GM21390 (cell line): ENCODE measurements around the gene NRP1.
"Not testable (repeated sequence)": the region's sequence is repeated elsewhere in the genome, so short reads cannot be mapped to it uniquely, and the experiment has no call there.

Experiments used
- ATAC-seq: cut with Tn5 transposase; IDR thresholded peaks from one replicate; pipeline ENCODE4 v1.9.1; 2021; ENCODE audit not compliant: unreplicated experiment

Gene NRP1

DNA sequence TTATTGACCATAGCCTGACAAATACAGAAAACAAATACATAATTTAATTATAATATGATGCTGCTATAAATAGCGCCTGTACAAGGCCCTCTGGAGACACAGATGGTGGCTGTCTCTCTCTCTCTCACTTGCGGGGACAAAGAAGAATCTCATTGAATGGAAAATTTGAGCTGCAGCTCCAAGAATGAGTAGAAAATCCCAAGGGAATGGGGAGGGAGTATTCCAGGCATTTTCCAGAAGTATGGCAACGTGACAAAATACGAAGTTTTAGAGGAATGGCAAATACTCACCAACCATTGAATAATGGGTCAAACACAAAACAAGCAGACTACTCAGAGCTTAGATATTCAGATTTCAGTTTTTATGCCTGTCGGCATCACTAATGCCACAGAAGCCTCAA is 179.9 kb downstream of the NRP1 start:
- no peak for ATAC-seq

DNA sequence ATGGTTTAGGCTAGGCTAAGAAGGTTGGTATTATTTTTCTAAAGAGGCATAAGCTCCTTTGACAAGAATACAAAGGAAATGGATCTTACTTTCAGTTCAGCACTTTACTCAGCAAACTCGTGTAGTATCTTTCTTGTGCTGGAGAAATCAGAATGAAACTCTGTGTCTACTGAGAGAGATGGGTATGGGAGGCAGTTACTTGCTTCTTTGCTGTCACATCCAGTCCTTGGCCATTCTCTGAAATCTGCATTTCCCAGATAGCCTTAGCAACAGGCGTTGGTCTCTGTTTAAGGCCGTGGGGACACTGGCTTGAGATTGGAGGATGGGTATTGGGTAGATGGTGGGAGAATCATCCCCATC is 180.5 kb downstream of the NRP1 start:
- ATAC-seq: no peak

DNA sequence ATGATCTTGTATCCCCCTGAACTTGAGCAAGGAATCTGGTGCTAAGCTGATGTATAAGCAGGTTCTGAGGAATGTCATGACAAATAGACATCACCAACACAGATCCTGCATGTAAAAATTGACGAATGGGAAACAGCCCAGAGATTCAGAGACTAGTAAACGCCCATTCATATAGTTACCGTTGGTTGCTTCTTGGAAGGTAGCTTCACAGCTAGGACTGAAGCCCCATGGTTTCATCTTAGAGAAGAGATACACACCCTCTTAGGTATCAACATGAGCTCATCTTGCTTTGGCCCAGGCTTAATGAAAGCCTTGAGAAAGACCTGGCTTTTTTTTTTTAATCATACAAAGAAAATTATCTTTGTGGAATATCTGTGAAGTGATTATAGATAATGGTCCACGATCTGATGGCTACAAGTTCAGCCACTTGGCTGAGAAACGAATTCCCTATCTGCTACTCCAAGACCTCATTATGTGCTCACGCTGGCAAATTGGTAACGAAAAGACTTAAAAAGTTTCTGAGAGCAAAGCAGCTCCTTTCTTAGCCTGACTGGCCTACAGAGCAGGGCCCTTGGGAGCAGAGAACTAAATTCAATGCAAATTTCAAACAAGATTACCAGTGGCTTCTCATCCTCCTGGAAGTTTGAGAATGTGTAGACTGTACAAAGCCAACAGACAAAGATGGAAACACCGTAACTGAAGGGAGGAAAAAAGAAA is 181.1 kb downstream of the NRP1 start:
- no peak for ATAC-seq

DNA sequence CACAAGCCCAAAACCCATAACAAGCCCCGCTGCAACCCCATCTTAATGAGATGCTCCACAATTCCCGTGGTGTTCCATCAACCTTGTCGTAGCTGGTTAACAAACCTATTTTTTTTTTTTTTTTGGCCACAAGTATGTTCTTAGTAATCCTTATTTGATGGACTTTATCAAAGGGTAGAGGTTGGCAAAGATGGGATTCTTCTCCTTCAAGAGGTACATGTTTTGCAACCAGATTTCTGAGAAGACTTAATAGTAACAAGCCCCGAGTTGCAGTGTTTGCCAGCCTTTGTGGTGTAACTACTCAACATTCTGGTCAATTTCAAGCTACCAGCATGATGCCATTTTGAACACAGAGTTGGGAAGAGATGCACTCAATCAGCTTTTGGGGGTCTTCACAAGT is 181.7 kb downstream of the NRP1 start:
- no peak for ATAC-seq

DNA sequence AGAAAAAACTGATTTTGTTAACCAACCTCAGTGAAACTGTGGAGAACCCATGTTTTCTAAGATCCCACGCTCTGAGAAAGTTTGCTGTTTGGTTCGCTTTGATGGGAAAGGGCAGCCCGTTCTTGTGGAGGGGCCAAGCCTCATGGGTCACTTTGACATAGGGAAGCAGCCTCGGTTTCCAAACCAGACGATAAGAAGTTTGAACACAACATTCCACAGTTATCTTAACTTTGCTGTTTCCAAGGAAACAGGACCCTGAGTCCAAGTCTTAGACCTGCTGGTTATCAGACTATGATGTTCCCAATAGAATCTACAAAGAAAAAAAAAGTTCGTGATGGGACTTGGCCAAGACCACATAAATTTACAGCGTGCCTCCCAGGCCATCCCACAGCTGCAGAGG is 182.3 kb downstream of the NRP1 start:
- no peak for ATAC-seq

DNA sequence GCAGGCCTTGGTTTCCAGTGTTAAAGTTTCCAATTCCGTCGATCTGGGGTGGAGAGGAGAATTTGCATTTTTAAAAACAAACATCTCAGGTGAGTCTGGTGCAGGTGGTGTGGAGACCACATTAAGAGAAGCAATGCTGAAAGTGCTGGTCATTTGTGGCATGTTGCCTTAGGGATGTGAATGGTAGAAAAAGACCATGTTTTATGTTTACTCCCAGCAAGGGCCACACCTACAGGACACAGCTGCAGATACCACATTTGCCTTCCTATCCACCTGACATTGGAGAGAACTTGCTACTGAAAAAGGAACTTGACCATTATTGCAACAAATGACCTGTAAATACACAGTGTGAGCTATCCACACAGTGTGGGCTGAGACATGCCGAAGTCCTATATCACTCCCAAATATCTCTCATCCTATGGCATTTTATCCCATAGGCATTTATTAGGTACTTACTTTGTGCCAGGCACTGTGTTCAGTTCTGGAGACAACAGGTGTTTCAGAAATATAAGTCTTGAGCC is 183.1 kb downstream of the NRP1 start:
- ATAC-seq: no peak

DNA sequence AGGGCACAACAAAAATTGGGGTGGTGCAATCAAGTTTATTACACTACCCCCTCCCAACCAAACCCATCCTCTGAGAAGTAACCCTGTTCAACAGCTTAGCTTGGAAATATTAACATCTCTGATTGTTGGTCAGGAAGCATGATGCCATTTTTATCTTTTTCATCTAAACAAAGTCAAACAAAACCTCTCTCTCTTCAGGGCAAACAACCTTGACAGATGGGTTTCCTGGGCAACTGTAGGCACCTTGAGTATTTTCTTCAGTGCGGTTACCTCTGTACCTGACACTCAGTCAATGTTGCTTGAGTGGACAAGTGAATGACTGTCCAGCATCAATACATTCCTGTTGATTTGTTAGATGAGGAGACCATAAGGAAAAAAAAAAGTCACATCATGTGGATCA is 183.6 kb downstream of the NRP1 start:
- ATAC-seq: no peak

DNA sequence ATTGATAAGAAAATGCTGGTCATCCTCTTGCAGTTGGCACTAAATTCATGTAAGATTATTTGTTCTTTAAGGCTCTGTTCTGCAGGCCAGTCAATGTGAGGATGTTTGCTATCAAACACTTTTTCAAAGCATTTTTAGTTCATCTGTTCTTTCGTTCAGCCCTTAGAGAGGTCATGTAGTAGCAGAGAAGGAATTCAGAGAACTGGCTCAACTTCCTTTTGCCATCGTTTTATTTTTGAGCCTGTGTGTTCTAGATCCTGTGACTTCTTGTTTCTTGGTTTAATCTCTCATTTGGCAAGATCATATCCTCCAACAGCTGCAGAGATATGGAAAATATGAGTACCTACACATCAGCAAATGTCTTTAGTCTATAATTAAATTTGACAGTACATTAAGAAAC is 184.3 kb downstream of the NRP1 start:
- no peak for ATAC-seq

DNA sequence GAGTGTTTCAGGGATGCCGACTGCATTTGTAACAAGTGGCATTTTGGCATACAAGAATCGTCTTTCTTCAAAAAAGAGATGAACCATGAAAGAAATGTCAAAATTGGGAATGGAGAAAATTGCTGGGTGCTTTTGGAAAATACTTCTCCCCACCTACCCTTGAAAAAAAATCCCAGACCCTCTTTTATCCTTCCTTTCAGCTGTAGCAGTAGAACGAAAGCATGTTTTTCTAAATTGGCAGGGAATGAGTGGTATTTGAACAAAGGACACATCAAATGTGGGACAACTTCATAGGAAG is 187.5 kb downstream of the NRP1 start:
- no peak for ATAC-seq

DNA sequence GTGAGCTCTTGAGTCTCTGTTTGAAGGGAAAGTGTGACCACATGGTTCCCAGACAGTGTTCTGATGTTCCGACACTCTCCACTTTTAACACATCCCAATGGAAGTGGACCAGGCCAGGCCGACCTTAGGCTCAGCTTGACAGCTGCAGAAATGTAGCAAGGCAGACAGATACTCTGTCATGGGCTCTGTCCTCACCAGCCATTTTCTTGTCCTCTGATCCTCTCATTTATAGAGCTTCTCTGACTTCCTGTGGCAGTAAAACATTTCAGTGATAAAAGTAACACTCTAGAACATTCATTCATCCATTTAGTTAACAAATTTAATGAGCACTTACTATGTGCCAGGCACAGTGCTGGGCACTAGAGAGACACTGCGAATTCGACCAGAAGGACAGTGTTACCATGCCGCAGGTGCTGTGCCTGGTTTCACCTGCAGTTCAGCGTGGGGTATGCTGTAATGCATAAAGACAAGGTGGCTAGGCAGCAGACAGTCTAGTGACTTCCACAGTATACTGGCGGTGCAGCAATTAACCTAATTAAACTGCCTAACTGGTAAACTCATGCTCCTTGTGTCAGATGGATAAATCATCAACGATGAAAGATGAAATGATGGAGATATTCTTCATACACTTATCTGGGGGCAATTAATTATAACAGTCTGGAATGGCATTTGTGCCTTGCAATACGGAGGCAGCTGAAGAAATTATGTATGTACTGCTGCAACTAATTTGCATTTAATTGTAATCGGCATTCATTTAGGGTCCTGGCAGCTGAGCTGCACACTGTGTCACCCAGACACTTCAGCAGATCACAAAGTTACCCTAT is 188.1 kb downstream of the NRP1 start:
- ATAC-seq: no peak

DNA sequence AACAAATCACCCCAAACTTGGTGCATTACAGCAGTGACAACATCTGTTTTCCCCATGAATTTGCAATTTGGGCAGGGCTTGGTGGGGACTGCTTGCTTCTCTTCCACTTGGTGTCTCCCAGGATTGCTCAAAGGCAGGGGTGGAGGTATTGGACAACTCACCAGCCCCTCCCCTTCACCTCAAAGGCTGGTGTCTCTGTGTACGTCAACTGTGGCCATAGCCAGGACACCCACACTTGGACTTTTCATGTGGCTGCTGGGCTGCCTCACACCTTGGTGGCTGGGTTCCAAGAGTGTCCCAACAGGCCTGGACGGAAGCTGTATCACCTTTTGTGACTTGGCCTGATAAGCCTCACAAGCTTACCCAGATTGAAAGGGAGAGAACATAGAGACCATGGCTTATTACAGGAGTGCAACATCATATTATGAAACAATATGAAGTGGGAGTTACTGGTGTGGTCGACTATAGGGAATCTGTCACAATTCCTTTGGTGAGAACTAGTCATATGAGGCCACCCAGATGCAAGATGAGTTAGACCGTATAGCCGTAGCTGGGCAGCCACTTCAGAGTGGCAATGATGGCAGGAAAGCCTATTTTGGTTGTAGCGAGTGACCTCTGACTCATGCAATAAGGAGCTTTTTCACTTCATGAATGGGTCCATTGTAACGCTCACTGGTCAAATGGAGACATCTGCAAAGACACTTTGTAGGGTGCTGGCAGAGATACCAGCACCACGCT is 188.8 kb downstream of the NRP1 start:
- no peak for ATAC-seq

DNA sequence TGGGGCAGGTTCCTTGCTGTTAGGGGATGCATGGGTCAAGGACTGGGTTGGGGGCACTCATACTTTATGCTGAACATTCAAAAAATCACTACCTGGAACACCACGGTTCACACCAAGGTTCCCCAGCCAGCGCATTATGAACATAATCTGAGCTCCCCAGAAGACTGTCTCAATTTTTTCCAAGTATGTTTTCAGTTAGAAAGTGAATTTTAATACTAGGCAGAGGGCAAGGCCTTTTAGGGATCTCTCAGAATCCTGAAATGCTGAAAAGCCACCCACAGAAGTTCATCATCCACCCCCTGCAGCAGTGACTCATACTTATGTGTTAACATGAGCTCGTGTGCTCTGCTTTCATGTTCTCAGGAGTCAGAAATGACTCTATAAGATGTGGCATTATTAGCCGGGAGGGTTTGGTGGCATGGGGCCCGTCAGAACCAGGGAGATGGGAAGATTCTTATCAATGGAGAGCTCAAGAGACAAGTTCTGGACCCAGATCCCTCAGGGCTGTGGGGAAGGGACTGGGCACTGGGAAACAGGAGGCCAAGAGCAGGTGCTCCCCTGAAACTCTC is 191.2 kb downstream of the NRP1 start:
- peak; percentile 51 for ATAC-seq

DNA sequence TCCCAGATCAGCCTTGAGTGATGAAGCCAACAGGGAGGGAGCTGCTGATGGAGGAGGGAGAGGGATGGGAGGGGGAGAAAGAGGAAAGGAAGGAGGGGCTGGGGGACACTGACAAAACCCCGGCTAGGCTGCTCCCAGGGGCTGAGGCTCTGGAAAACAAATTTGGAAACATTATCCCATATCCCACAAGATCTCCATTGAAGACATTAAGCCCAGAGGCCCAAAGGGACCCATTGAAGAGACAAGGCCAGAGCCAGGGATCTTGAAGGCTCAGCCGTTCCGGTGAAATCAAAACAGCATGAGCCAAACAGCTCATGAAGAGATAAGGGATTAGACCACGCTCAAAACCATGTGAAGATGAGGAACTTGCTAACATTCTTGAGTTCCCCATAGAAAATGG is 192.2 kb downstream of the NRP1 start:
- no peak for ATAC-seq

DNA sequence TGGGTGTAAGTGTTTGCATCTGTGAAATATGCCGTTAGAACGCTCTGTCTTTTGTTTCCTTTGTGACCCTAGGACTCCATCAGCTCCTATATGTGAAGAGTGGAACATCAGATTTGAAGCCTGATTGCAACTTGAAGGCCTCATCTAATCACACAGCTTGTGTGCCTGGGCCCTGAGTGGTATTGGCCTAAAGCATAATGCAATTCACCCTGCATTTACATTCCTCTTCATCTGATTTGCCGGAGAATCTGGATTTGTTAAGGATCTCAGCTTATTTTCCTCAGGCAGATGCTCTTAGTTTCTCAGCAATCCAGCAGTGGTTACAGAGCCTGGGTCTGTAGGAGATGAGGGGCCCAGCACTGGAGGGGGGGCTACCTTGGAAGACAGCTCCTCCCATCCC is 193.2 kb downstream of the NRP1 start:
- no peak for ATAC-seq

DNA sequence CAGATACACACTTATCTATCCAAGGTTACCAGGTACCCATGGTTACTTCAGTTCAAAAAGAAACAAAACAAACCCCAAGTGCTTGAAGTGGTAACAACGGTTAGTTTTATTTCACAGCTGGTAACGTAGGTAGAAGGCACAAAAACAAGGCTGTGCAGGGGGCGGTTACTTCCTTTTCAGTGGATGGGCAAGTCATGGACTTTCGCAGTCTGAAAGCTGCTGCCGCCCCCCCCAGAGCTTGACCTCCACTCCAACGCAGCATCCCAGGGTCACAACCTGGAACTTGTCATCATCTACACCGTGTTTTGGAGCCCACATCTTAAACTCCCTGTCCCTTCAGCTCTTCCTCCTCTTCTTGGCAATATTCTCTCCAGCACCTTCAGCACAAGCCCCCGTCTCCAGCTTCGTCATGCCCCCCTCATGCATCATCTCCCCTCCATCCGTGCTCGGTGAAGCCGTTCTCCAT is 195.3 kb downstream of the NRP1 start:
- ATAC-seq: no peak

DNA sequence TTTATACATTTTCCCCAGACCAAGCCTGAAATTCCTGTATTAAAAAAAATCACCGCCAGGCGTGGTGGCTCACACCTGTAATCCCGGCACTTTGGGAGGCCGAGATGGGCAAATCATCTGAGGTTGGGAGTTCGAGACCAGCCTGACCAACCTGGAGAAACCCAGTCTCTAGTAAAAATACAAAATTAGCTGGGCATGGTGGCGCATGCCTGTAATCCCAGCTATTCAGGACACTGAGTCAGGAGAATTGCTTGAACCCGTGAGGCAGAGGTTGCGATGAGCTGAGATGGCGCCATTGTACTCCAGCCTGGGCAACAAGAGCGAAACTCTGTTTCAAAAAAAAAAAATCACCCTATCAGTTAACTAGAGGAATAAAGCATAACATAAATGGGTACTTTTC is 195.8 kb downstream of the NRP1 start:
- not testable (repeated sequence) for ATAC-seq

DNA sequence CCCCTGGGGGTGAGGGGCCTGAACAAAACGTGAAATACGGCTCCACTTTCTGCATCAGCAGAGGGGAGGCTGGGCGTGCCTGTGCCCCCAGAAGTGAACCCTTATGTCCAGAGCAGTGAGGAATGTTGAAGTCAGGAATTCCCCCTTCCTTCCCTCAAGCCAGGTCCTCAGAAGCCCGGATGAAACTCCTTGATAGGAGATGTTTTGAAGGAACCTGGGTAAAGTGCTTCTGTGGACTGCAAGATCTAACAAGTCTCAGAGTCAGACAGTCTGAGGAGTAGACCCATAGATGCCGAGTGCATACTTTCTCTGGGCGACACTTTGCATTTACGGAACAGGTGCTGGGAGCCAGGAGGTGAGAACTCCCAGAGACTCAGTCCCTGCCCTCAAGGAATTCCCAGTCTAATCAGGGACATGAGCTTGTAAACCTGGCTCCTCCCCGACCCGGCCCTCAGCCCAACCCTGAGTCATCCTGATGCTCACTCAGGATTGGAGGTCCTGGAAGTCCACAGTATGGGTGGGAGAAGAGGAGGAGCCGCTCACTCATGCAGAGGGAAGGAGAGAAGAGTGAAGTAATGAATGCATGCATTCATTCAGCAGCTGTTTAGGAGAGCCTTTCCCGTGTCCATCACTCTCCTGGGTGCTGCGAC is 197.0 kb downstream of the NRP1 start:
- ATAC-seq: no peak

DNA sequence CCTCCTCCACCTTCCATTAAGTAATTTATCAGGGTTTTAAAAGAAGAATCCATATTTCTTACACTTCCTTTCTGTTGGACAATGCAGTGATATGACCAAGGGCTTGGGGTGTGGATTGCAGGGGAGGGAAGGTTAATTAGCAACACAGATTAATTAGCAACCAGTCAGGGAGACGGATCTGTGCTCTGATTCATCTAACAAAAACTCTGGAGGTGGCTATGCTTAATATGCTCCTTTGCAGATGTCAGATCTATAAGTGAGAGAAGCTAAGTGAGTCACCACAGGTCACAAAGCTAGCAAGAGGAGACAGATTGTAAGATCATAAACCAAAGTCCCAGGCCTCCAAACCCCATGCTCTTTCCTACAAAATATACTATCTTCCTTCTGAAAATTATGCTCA is 197.7 kb downstream of the NRP1 start:
- ATAC-seq: no peak

DNA sequence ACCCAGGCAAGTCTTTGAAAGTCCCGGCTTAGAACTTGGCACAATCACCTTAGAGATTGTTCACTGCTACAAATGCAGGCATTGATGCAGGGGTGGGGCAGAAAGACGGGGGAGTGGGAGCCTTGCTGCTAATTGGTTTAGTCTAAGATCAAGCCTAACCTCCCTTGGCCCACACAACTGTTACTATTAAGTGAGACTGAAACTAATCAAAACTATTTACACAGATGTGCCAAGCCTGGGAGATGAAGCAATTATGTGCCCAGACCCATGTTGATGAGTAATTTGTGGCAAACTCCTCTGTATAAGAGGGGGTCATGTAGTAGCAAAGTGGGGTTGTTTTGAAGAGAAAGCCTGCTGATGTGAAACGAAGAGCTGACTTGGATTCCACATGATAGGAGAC is 198.2 kb downstream of the NRP1 start:
- ATAC-seq: no peak

DNA sequence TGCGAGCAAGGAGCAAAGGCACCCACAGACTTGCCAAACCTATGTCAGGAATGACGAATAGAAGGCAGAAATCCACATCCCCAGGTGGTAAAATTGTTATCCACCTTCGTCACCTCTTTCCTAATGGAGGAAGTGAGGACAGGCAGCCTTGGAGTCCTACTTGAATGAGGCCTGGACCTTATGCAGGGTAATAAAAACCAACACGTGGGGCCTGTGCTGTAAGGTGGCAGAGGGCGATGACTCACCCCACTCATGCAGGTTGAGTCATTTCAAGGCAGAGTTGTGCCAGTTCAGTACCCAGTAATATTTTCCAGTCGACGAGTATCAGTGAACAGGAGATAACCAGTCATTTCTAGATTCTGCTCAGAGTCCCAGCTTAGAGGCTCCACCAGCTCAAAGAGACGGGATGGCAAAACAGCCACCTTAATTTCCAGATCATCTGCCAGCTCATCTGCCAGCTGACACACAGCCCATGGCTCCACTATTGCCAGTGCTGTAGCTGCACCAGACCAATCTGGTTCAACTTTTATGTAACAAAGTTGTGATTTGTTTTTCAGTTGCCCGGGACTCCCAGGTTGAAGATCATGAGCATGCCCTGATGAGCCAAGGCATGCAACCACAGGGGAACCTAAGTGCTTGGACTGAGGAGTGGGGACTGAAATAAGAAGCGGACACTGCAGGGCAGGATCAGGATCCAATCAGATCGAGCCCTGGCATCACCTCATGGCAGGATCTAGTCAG is 200.3 kb downstream of the NRP1 start:
- ATAC-seq: peak; percentile 49
